Activated T-cell treated with anti-CD3 and anti-CD28 coated beads, Interleukin-2, amount 50 U/mL, for 72 hours (primary cell): ENCODE data around the gene USP2. TPM values are rescaled to one million over a fixed set of nuclear protein-coding genes. Genes with fewer than 3 reads are reported as not detected.

Experiments used
- ATAC-seq, 2 donors: fragments of 150-1000 bp; cut with Tn5 transposase; replicated peaks in 1 of 2; 2 replicates each; pipeline ENCODE4 v1.10.0; 2021; ENCODE audit warnings: moderate library complexity in 2 of 2, mild to moderate bottlenecking in 1 of 2
- DNase-seq, 2 donors: peaks; one replicate each; pipeline ENCODE4 v3.0.0; 2021 to 2022; ENCODE audit warnings: mixed read lengths in 1 of 2
- H3K27ac Mint-ChIP-seq: one replicate; pipeline ENCODE4 v1.8.0; 2022; ENCODE audit warnings: mild to moderate bottlenecking, moderate library complexity, mixed read lengths
- H3K27me3 Mint-ChIP-seq: one replicate; pipeline ENCODE4 v1.8.0; 2022; ENCODE audit warnings: low read depth, mixed read lengths
- H3K36me3 Mint-ChIP-seq, 2 donors: one replicate each; pipeline ENCODE4 v1.8.0; 2022; ENCODE audit warnings: mixed read lengths in 2 of 2, mild to moderate bottlenecking in 1 of 2; ENCODE audit not compliant: insufficient read depth in 2 of 2
- H3K4me1 Mint-ChIP-seq: one replicate; pipeline ENCODE4 v1.8.0; 2022; ENCODE audit warnings: low read depth, mixed read lengths
- H3K4me3 Mint-ChIP-seq, 2 donors: one replicate each; pipeline ENCODE4 v1.8.0; 2022; ENCODE audit warnings: mild to moderate bottlenecking in 2 of 2, mixed read lengths in 2 of 2, moderate library complexity in 2 of 2
- H3K9me3 Mint-ChIP-seq, 2 donors: one replicate each; pipeline ENCODE4 v1.8.0; 2022; ENCODE audit warnings: mixed read lengths in 2 of 2
- total RNA-seq, 2 donors: library from RNA; stranded (reverse); gene quantifications; one replicate each; pipeline ENCODE4 v1.2.3, GENCODE V29; 2022

The USP2 gene
- total RNA-seq: 1 to 10 TPM in 1 of 2 donors, under 1 TPM in 1; 0.91 to 3.0 TPM

- H3K27ac Mint-ChIP-seq: no peak within 1 kb of the TSS
- no peaks in the 10 kb centered on the region for H3K36me3 Mint-ChIP-seq
- DNase-seq (peak; percentile 97 to 99), ATAC-seq (peak; percentile 99)
- H3K9me3 Mint-ChIP-seq: no peaks in the 10 kb centered on the region
- H3K4me1 Mint-ChIP-seq: peaks cover 5% of the 10 kb centered on the region
- H3K4me3 Mint-ChIP-seq: no peak within 1 kb of the TSS
- H3K27me3 Mint-ChIP-seq: no peaks in the 10 kb centered on the region
Observed at GRCh38 chr11:119381181-119381988, at the start of gene USP2. USP2 (minus strand) TSS chr11:119381690; CDS start chr11:119373480, 8,210 bp downstream.

GRCh38 chr11:119427279-119427678 lies 45.8 kb upstream of the USP2 start:
- no peak overlapping the region for H3K4me3 Mint-ChIP-seq
- no peaks in the 10 kb centered on the region for H3K9me3 Mint-ChIP-seq
- no peaks in the 10 kb centered on the region for H3K36me3 Mint-ChIP-seq
- peaks cover 36% of the 10 kb centered on the region for H3K4me1 Mint-ChIP-seq
- H3K27me3 Mint-ChIP-seq: peaks cover 53% of the 10 kb centered on the region
- no peak for ATAC-seq
- H3K27ac Mint-ChIP-seq: no peak overlapping the region
- DNase-seq: no peak

GRCh38 chr11:119426142-119426541 lies 44.7 kb upstream of the USP2 start:
- ATAC-seq (peak in 1 of 2 donors; percentile 34), DNase-seq (no peak)
- Mint-ChIP-seq H3K36me3 (no peaks in the 10 kb centered on the region), H3K4me3 (peak overlapping the region; percentile 54 to 66), H3K27ac (peak overlapping the region; percentile 74), H3K4me1 (peaks cover 44% of the 10 kb centered on the region), H3K9me3 (no peaks in the 10 kb centered on the region), H3K27me3 (peaks cover 52% of the 10 kb centered on the region)

- DNase-seq (no peak), ATAC-seq (no peak)
- no peak overlapping the region for H3K27ac Mint-ChIP-seq
- H3K27me3 Mint-ChIP-seq: peaks cover 48% of the 10 kb centered on the region
- H3K36me3 Mint-ChIP-seq: no peaks in the 10 kb centered on the region
- H3K9me3 Mint-ChIP-seq: no peaks in the 10 kb centered on the region
- H3K4me1 Mint-ChIP-seq: peaks cover 44% of the 10 kb centered on the region
- H3K4me3 Mint-ChIP-seq: no peak overlapping the region
Observed at GRCh38 chr11:119424775-119425174, 43.3 kb upstream of the USP2 start.

GRCh38 chr11:119424276-119424675 lies 42.8 kb upstream of the USP2 start:
- Mint-ChIP-seq H3K27me3 (peaks cover 45% of the 10 kb centered on the region), H3K4me3 (no peak overlapping the region), H3K36me3 (no peaks in the 10 kb centered on the region), H3K27ac (no peak overlapping the region), H3K9me3 (no peaks in the 10 kb centered on the region), H3K4me1 (peaks cover 44% of the 10 kb centered on the region)
- no peak for DNase-seq
- ATAC-seq: no peak

- no peak for DNase-seq
- H3K27me3 Mint-ChIP-seq: peaks cover 44% of the 10 kb centered on the region
- H3K9me3 Mint-ChIP-seq: no peaks in the 10 kb centered on the region
- no peak overlapping the region for H3K27ac Mint-ChIP-seq
- peak overlapping the region; percentile 76 to 80 for H3K4me3 Mint-ChIP-seq
- H3K36me3 Mint-ChIP-seq: no peaks in the 10 kb centered on the region
- peaks cover 44% of the 10 kb centered on the region for H3K4me1 Mint-ChIP-seq
- ATAC-seq: no peak
Observed at GRCh38 chr11:119423509-119424254, 42.2 kb upstream of the USP2 start.

GRCh38 chr11:119422809-119423508 lies 41.5 kb upstream of the USP2 start, which contains the start of gene THY1:
THY1 (minus strand) TSS chr11:119423172; CDS start chr11:119420905, 2,267 bp downstream.
- ATAC-seq (peak; percentile 10 to 11), DNase-seq (no peak)
- H3K27me3 Mint-ChIP-seq: peaks cover 44% of the 10 kb centered on the region
- H3K9me3 Mint-ChIP-seq: no peaks in the 10 kb centered on the region
- peaks cover 40% of the 10 kb centered on the region for H3K4me1 Mint-ChIP-seq
- no peaks in the 10 kb centered on the region for H3K36me3 Mint-ChIP-seq
- H3K27ac Mint-ChIP-seq: no peak within 1 kb of the TSS
- peak within 1 kb of the TSS; percentile 76 to 80 for H3K4me3 Mint-ChIP-seq

- Mint-ChIP-seq H3K27me3 (peaks cover 49% of the 10 kb centered on the region), H3K27ac (no peak overlapping the region), H3K9me3 (no peaks in the 10 kb centered on the region), H3K36me3 (no peaks in the 10 kb centered on the region), H3K4me3 (peak overlapping the region; percentile 76 to 80), H3K4me1 (peaks cover 33% of the 10 kb centered on the region)
- DNase-seq: peak; percentile 12 to 15
- ATAC-seq: peak; percentile 50 to 54
Observed at GRCh38 chr11:119421941-119422808, 40.7 kb upstream of the USP2 start.

GRCh38 chr11:119421351-119421750 lies 39.9 kb upstream of the USP2 start:
- H3K4me3 Mint-ChIP-seq: peak overlapping the region in 1 of 2 donors; percentile 80
- H3K27ac Mint-ChIP-seq: no peak overlapping the region
- ATAC-seq (no peak), DNase-seq (no peak)
- H3K27me3 Mint-ChIP-seq: peaks cover 49% of the 10 kb centered on the region
- peaks cover 24% of the 10 kb centered on the region for H3K4me1 Mint-ChIP-seq
- H3K9me3 Mint-ChIP-seq: no peaks in the 10 kb centered on the region
- H3K36me3 Mint-ChIP-seq: no peaks in the 10 kb centered on the region

- H3K4me3 Mint-ChIP-seq: no peak overlapping the region
- DNase-seq (no peak), ATAC-seq (no peak)
- no peaks in the 10 kb centered on the region for H3K36me3 Mint-ChIP-seq
- peaks cover 20% of the 10 kb centered on the region for H3K4me1 Mint-ChIP-seq
- peaks cover 49% of the 10 kb centered on the region for H3K27me3 Mint-ChIP-seq
- no peaks in the 10 kb centered on the region for H3K9me3 Mint-ChIP-seq
- H3K27ac Mint-ChIP-seq: no peak overlapping the region
Observed at GRCh38 chr11:119420631-119421030, 39.1 kb upstream of the USP2 start.

GRCh38 chr11:119419834-119420492 lies 38.5 kb upstream of the USP2 start:
- no peak overlapping the region for H3K4me3 Mint-ChIP-seq
- no peaks in the 10 kb centered on the region for H3K36me3 Mint-ChIP-seq
- DNase-seq: no peak
- H3K27ac Mint-ChIP-seq: no peak overlapping the region
- no peaks in the 10 kb centered on the region for H3K9me3 Mint-ChIP-seq
- no peak for ATAC-seq
- H3K4me1 Mint-ChIP-seq: peaks cover 20% of the 10 kb centered on the region
- H3K27me3 Mint-ChIP-seq: peaks cover 47% of the 10 kb centered on the region

- ATAC-seq: no peak
- Mint-ChIP-seq H3K27me3 (peaks cover 40% of the 10 kb centered on the region), H3K36me3 (no peaks in the 10 kb centered on the region), H3K4me3 (no peak overlapping the region), H3K9me3 (no peaks in the 10 kb centered on the region), H3K4me1 (peaks cover 20% of the 10 kb centered on the region), H3K27ac (no peak overlapping the region)
- DNase-seq: no peak
Observed at GRCh38 chr11:119419246-119419645, 37.8 kb upstream of the USP2 start.
